HepG2 (cell line): Measurements from ENCODE around the gene HMGN4. TPM values are rescaled to one million over a fixed set of nuclear protein-coding genes. Genes with fewer than 3 reads are reported as not detected.

ENCODE experiments used
- AGO2 ChIP-seq: fragments of 200-400 bp; formaldehyde crosslinking; optimal IDR thresholded peaks from 2 replicates; pipeline ENCODE3; 2017; ENCODE audit warnings: mild to moderate bottlenecking, low read depth, low read length, moderate library complexity
- ARID4A ChIP-seq: sonication (generic); formaldehyde crosslinking; IDR thresholded peaks from 2 replicates; pipeline ENCODE4 v1.5.0; 2020; ENCODE audit warnings: mild to moderate bottlenecking, missing genetic modification reagents, borderline replicate concordance
- CREBL2 ChIP-seq: sonication (generic); formaldehyde crosslinking; IDR thresholded peaks from 2 replicates; pipeline ENCODE4 v1.8.1; 2023; ENCODE audit warnings: missing genetic modification reagents, mild to moderate bottlenecking, borderline replicate concordance
- IKZF1 ChIP-seq: fragments of 450-650 bp; IDR thresholded peaks from 2 replicates; pipeline ENCODE4 v1.7.1; 2016
- POLR2AphosphoS5 ChIP-seq: IDR thresholded peaks from 2 replicates; pipeline ENCODE4 v1.6.1; 2012; ENCODE audit warnings: low read depth, low read length
- REPIN1 ChIP-seq: sonication (generic); formaldehyde crosslinking; IDR thresholded peaks from 2 replicates; pipeline ENCODE4 v1.8.0; 2022; ENCODE audit warnings: missing genetic modification reagents, low read depth, mild to moderate bottlenecking, borderline replicate concordance
- TBX2 ChIP-seq: sonication (generic); formaldehyde crosslinking; IDR thresholded peaks from 2 replicates; pipeline ENCODE4 v1.5.0; 2020; ENCODE audit warnings: missing genetic modification reagents, mild to moderate bottlenecking, borderline replicate concordance
- TRAFD1 ChIP-seq: sonication (generic); formaldehyde crosslinking; IDR thresholded peaks from 2 replicates; pipeline ENCODE4 v1.5.1; 2020; ENCODE audit warnings: missing genetic modification reagents, mild to moderate bottlenecking, borderline replicate concordance
- ZNF142 ChIP-seq: sonication (generic); formaldehyde crosslinking; IDR thresholded peaks from 2 replicates; pipeline ENCODE4 v1.4.0; 2020; ENCODE audit warnings: missing genetic modification reagents
- ZNF775 ChIP-seq: sonication (generic); formaldehyde crosslinking; IDR thresholded peaks from 2 replicates; pipeline ENCODE4 v1.4.0; 2020; ENCODE audit warnings: missing genetic modification reagents, mild to moderate bottlenecking, moderate library complexity, borderline replicate concordance
- polyA plus RNA-seq, 8 experiments: library from polyadenylated mRNA; depleted of rRNA in 3 of 8; stranded (reverse) in 7 of 8; unstranded in 1 of 8; fragments of >200 nt; fragmentation: Illumina TruSeq in 4 of 8; extraction: Trizol in 4 of 8; gene quantifications; 2 replicates each; pipeline versions ENCODE4 v1.2.1 to v1.2.3, GENCODE V29; 2011 to 2016; ENCODE audit warnings: low read depth in 4 of 8, missing spikeins in 1 of 8, mixed read lengths in 1 of 8; ENCODE audit not compliant: insufficient read depth in 1 of 8
- total RNA-seq, 5 experiments: library from RNA; depleted of rRNA; stranded (reverse); fragments of >200 nt; fragmentation: Illumina TruSeq; extraction: Trizol; gene quantifications; 2 replicates each; pipeline ENCODE4 v1.2.3, GENCODE V29; 2016; ENCODE audit warnings: low read depth in 1 of 5
- TF ChIP-seq, protein P1 (sequence below): sonication (generic); formaldehyde crosslinking; IDR thresholded peaks from 2 replicates; pipeline ENCODE4 v1.4.0; 2020; ENCODE audit warnings: missing genetic modification reagents

The HMGN4 gene
- total and polyA plus RNA-seq, 2 of the 13 experiments (the other 11 are each of a cell fraction or from before 2014, with no cell fraction given), result 39.9 to 52.1 TPM

- TF ChIP-seq TBX2 (CRISPR knock-in tag) (no peak), REPIN1 (CRISPR knock-in tag) (no peak; the same call in 1 of the 2 replicates), POLR2AphosphoS5 (peak; percentile 56), IKZF1 (no peak), ZNF775 (no peak), ARID4A (no peak; the same call in none of the 2 replicates), ZNF142 (no peak), CREBL2 (no peak), AGO2 (no peak), TRAFD1 (CRISPR knock-in tag) (0 out of 2 replicates have a peak, but pooled peaks have one; percentile 6)
- TF ChIP-seq, protein P1, sequence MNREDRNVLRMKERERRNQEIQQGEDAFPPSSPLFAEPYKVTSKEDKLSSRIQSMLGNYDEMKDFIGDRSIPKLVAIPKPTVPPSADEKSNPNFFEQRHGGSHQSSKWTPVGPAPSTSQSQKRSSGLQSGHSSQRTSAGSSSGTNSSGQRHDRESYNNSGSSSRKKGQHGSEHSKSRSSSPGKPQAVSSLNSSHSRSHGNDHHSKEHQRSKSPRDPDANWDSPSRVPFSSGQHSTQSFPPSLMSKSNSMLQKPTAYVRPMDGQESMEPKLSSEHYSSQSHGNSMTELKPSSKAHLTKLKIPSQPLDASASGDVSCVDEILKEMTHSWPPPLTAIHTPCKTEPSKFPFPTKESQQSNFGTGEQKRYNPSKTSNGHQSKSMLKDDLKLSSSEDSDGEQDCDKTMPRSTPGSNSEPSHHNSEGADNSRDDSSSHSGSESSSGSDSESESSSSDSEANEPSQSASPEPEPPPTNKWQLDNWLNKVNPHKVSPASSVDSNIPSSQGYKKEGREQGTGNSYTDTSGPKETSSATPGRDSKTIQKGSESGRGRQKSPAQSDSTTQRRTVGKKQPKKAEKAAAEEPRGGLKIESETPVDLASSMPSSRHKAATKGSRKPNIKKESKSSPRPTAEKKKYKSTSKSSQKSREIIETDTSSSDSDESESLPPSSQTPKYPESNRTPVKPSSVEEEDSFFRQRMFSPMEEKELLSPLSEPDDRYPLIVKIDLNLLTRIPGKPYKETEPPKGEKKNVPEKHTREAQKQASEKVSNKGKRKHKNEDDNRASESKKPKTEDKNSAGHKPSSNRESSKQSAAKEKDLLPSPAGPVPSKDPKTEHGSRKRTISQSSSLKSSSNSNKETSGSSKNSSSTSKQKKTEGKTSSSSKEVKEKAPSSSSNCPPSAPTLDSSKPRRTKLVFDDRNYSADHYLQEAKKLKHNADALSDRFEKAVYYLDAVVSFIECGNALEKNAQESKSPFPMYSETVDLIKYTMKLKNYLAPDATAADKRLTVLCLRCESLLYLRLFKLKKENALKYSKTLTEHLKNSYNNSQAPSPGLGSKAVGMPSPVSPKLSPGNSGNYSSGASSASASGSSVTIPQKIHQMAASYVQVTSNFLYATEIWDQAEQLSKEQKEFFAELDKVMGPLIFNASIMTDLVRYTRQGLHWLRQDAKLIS, result no peak
Observed at GRCh38 chr6:26520850-26521599, 17.1 kb upstream of the HMGN4 start (continued).
